IPS DF 19.7 (cell line): Measurements from ENCODE around the gene HS3ST3A1.

Experiments
- DNase-seq: peaks from one replicate; pipeline ENCODE4 v3.0.0-alpha.2; 2013; ENCODE audit warnings: low read depth, low spot score

The HS3ST3A1 gene

GRCh38 chr17:13601776-13602551 lies at the start of gene HS3ST3A1:
HS3ST3A1 (minus strand) TSS chr17:13601929; CDS start chr17:13601129, 800 bp downstream.
- DNase-seq = peak; percentile 70

- DNase-seq = no peak
These were observed 48.5 kb upstream of the HS3ST3A1 start for GRCh38 chr17:13650096-13650675.

- no peak for DNase-seq
These were observed 45.9 kb upstream of the HS3ST3A1 start for GRCh38 chr17:13647543-13648021.

DNA sequence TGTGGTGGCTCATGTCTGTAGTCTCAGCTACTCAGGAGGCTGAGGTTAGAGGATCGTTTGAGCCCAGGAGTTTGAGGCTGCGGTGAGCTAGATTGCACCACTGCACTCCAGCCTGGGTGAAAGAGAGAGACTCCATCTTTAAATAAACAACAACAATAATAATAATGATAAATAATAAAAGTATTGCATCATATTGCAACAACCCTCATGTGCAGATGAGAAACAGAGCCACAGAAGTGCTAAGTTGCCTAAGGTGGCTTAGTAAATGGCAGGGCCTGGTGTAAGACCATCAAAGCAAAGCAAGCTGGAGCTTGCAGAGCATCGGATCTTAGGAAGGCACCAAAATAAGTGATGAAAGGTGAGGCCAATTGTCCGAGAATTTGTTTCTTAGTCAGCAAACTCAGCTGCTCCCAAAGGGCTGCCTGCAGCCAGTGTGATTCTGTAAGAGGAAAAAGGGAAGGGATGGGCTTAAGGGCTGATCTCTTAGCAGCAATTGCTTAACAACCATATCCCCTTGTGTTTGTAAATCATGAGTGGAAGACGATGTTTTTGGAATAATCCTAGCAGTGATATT lies 45.3 kb upstream of the HS3ST3A1 start:
- no peak for DNase-seq

GRCh38 chr17:13646411-13646810 lies 44.7 kb upstream of the HS3ST3A1 start:
- DNase-seq = no peak

- no peak for DNase-seq
These were observed 41.5 kb upstream of the HS3ST3A1 start for GRCh38 chr17:13643180-13643579.

GRCh38 chr17:13642188-13642587 lies 40.5 kb upstream of the HS3ST3A1 start:
- no peak for DNase-seq

GRCh38 chr17:13640551-13640950 lies 38.8 kb upstream of the HS3ST3A1 start:
- DNase-seq = no peak

DNA sequence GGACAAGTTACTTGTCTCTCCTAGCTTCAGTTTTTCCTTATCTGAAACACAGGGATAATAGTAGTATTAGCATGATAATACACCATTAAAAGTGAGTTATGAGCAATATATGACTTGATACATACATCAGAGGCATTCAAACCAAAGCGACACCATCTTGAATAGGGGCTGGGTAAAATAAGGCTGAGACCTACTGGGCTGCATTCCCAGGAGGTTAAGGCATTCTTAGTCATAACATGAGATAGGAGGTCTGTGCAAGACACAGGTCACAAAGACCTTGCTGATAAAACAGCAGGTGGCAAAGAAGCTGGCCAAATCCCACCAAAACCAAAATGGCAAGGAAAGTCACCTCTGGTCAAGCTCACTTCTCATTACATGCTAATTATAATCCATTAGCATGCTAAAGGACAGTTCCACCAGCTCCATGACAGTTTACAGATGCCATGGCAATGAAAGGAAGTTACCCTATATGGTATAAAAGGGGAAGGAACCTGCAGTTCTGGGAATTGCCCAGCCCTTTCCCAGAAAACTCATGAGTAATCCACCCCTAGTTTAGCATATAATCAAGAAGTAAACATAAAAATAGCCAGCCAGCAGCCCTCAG lies 37.2 kb upstream of the HS3ST3A1 start:
- peak; percentile 64 for DNase-seq

GRCh38 chr17:13636951-13637350 lies 35.2 kb upstream of the HS3ST3A1 start:
- no peak for DNase-seq

- no peak for DNase-seq
These were observed 34.2 kb upstream of the HS3ST3A1 start for GRCh38 chr17:13635951-13636350.

DNA sequence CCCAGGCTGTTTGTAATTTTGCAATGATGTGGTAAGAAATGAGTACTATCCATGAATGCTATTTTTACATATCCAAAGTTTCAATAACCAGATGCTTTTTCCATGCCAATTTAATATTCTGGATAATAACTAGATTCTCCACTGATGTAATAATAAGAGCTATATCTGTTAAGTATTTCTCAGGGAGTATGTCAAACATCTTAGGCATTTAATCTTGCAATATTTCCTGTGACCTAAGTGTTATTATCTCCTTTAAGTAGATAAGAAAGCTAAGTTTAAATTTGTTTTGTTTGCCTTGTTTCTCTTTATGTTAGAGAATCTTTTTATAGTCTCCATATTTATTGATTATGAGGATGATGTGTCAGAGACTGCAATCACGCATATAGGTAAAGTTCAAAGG lies 32.3 kb upstream of the HS3ST3A1 start:
- DNase-seq = no peak

- DNase-seq = no peak
These were observed 29.8 kb upstream of the HS3ST3A1 start for GRCh38 chr17:13631529-13631928.

GRCh38 chr17:13626703-13627102 lies 25.0 kb upstream of the HS3ST3A1 start:
- no peak for DNase-seq

DNA sequence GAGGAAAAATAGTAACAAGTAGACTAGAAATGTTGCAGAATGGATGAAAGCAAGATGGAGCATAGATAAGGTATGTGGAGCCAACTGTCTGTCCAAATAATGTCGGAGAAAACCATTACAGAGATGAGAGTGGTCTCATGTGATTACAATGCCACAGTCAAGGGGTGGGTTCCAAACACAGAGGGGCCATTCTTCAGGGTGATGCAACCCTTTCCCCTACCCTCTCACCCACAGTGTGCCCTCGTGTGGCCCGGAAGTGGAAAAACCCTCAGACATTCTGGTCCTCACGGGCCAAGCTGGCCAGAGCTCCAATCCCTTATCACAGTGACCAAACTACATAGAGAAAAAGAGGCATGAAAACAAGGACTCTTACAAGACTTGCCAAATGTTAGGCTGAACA lies 17.7 kb upstream of the HS3ST3A1 start:
- no peak for DNase-seq

- DNase-seq = no peak
These were observed 14.3 kb upstream of the HS3ST3A1 start for GRCh38 chr17:13616031-13616430.

DNA sequence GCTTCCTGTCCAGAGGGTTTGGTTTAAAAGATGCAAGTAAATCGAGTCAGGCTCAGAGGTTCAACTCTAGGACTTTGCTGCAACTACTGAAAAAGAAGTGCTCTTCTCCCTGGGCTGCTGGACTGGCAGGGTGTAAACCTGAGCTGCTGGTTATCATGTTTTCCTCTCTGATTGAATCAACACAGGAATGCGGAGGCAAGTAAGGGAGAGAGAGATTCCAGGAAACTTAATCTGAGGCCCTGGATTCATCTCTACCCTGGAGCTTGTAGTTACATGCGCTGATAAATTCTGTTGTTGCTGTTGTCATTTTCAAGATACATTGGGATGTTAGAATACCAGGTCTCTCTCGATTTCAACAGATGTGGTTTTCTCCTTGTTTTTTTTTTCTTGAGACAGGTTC lies 8.2 kb upstream of the HS3ST3A1 start:
- DNase-seq = no peak

DNA sequence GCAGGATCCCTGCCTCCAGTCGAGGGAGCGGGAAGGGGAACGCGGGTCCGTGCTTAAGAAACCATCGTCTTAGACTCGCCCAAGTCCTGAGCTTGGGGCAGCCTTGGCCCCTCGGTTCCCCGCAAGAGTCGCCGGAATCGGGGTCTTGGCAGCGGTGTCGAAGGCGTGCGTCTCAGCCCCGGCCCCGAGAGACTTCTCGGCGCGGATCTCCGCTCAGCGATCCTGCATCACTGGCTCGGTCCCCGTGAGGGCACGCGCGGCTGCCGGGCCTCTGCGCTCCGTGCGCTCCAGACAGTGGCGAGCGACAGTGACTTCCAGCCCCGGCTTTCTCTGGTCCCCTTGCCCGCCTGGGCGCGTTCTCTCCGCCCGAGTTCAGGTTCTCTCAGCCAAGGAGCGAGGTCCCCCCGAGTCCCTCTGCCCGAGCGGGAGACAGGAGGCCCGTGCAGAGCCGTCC lies 380 bp downstream of the HS3ST3A1 start:
- DNase-seq = no peak

DNA sequence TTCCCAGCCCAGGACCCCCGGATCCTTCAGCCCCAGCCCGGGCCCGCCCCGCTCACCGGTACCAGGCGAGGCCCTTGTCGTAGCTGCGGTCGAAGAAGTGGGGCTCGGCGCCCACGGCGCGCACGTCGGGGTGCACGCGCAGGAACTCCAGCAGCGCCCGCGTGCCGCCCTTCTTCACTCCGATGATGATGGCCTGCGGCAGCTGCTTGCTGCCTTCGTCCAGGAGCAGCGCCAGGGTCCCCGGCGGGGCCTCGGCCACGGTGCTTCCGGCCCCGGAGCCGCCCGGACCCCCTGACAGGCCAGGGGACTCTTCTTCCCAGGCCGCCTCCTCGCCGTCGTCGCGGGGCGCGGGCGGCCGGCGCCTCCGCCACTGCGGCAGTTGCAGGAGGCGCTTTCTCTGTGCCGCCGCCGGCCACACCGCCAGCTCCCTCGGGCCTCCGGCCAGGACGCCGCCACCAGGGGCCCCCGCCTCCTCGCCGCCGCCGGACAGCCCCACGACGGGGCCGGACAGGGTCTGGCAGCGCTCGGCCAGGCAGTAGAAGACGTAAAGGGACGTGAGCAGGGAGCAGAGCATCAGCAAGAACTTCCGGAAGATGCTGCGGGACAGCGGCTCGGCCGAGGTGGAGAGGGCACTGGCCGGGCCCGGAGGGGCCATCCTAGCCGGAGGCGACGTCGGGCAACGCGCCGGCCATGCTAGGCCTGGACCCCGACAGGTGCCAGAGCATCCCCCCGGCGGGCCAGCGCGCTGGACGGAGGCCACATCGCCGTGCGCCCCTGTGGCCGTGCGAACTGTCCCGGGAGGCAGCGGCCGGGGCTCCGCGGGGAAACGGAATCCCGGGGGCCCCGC lies 1.0 kb downstream of the HS3ST3A1 start:
- no peak for DNase-seq

GRCh38 chr17:13599864-13600263 lies 1.9 kb downstream of the HS3ST3A1 start:
- no peak for DNase-seq

DNA sequence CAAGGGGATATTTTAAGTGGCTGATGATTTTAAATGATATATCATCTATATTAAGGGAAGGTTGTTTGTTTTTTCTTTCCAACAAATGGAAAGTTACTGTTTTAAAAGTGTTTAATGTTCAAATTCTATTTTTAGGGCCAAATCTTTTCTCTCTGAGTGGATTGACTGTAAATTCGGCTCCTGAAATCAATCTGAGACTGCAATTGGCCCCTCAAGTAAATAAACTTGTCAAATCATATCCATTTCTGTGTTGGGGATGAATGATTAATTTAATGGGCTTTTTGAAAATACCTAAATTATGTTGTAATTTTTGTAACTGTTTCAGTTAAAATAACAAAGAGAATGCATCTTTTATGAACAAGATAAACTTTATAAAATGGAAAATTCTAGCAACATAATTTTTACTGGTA lies 2.6 kb downstream of the HS3ST3A1 start:
- no peak for DNase-seq
